SU-DHL-6 (cell line): ENCODE results near the gene UBE2R2.

Experiments
- CTCF ChIP-seq: fragments of 200-600 bp; sonication (generic); IDR thresholded peaks from one replicate; pipeline ENCODE4 v1.5.1; 2017; ENCODE audit warnings: antibody characterized with exemption, mild to moderate bottlenecking, low read length, moderate library complexity; ENCODE audit not compliant: insufficient read depth, poor library complexity, severe bottlenecking
- EZH2phosphoT487 ChIP-seq: fragments of 200-600 bp; sonication (generic), shearing (Covaris generic); conservative IDR thresholded peaks from 2 replicates; pipeline ENCODE4 v1.6.1; 2018; ENCODE audit warnings: mild to moderate bottlenecking, antibody characterized with exemption, low read length, moderate library complexity, mixed read lengths

GRCh38 chr9:33934188-33934878 is 117.4 kb downstream of the UBE2R2 start:
- TF ChIP-seq CTCF (no peak), EZH2phosphoT487 (no peak)
